GM12873 (cell line): ENCODE data around the gene FRMD3.

Experiments
- TF ChIP-seq, protein P1 (sequence below): IDR thresholded peaks from 2 replicates; pipeline ENCODE4 v1.5.1; 2012; ENCODE audit warnings: low read depth, mild to moderate bottlenecking, moderate library complexity, low read length, control low read depth; ENCODE audit not compliant: insufficient read depth; ENCODE audit errors: missing control alignments

Gene FRMD3

GRCh38 chr9:83468821-83469220 is 69.4 kb downstream of the FRMD3 start:
- TF ChIP-seq, protein P1, sequence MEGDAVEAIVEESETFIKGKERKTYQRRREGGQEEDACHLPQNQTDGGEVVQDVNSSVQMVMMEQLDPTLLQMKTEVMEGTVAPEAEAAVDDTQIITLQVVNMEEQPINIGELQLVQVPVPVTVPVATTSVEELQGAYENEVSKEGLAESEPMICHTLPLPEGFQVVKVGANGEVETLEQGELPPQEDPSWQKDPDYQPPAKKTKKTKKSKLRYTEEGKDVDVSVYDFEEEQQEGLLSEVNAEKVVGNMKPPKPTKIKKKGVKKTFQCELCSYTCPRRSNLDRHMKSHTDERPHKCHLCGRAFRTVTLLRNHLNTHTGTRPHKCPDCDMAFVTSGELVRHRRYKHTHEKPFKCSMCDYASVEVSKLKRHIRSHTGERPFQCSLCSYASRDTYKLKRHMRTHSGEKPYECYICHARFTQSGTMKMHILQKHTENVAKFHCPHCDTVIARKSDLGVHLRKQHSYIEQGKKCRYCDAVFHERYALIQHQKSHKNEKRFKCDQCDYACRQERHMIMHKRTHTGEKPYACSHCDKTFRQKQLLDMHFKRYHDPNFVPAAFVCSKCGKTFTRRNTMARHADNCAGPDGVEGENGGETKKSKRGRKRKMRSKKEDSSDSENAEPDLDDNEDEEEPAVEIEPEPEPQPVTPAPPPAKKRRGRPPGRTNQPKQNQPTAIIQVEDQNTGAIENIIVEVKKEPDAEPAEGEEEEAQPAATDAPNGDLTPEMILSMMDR, result no peak

DNA sequence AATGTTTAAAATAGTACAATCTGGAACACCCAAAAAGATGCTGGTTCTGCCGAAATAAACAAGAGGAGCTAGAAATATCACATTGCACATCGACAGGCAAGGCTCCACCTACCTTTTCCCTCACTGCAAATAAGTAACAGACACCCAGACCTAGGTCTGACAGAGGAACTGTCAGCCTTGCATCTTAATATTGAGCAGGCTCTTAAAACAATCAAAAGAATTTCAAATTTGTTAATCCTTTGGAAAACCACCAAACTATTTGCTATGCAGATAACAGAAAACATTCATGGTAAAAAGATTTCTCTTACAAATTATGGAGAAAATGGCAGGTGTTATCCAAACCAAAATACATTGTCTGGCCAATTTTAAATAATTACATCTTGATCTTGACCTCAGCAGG is 71.3 kb downstream of the FRMD3 start:
- TF ChIP-seq, protein P1, result no peak

DNA sequence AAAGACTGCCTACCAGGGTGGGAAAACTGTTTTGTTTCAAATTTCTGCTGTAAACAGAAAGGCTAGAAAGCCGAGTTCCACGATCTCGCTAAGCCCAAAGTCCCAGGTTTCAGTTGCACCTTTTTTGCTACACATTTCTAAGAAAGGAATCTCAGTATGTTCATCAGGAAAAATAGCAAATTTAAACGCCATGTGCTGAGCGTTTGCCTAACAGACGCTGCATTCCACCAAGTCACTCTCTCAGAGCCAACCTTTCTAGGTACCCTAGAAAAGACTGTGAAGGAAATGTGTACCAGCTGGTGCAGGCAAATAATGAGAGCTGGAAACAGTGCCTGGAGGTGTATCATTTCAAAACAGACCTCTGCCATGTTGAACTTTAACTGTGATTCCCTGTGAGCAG is 71.8 kb downstream of the FRMD3 start:
- TF ChIP-seq, protein P1, result no peak

- TF ChIP-seq, protein P1, result no peak
Measured at GRCh38 chr9:83459830-83460229, 78.4 kb downstream of the FRMD3 start.

DNA sequence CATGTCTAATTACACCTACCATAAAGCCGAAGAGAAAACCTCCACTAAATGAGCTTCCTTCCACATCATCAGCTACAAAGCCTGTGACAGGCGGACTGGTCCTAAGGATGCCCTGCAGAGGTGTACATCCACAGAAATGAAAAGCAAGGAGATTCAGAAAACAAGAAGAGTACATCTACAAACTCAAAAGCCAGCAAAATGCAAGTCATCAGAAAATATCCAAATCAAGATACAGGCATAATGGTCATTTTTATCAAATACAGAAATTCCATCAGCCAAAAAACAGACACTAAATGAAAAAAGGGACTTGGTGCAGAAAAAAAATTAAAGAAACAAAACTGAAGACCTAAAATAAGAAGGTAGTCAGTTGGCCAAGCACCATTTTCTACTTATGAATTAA is 79.7 kb downstream of the FRMD3 start:
- TF ChIP-seq, protein P1, result no peak

DNA sequence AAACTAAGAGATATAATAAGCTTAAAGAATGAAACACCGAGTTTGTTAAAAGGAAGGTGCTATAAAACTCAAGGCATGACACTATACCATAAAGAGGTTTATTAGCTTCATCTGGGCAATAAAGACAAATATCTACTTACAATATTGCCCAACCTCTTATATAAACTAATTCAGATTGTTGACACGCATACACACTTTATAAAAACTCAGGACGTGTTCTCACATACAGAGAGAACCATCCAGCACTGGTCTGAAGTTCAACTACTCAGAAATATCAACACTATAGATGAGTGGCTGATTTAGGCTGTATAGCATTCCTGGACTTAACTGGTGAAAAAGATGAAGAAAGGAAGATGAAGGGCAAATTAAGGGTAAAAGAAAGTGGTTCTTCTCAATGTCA is 81.2 kb downstream of the FRMD3 start:
- TF ChIP-seq, protein P1, result no peak

DNA sequence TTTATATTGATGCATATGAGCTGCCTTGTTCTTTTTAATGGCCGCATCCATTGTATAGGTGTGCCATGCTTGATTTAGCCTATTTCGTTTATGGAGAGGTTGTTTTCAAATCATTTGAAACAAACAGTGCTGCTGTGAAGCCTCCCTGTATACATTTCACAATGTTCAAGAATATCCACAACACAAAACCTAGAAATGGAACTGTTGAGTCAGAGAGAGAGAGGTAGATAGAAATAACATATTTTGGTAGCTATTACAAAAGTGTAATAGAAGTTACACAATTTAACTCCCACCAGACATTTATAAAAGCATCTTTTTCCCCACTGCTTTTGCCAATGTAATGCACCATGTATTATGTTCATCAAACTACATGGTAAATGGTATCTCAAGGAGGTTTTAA is 82.0 kb downstream of the FRMD3 start:
- TF ChIP-seq, protein P1, result no peak
